HepG2 (cell line): ENCODE results near the gene TP53. TPM values are rescaled to one million over a fixed set of nuclear protein-coding genes. Genes with fewer than 3 reads are reported as not detected.

Experiments
- ATAC-seq: fragments of 200-7000 bp; cut with Tn5 transposase; 3 replicates; pipeline ENCODE4 v1.9.1; 2020; ENCODE audit warnings: mild to moderate bottlenecking, moderate library complexity
- BruUV-seq: library from RNA; stranded (reverse); fragments of 400-500 nt; replicated peaks from 2 replicates; lab custom pipeline; 2021; lab: Mats Ljungman, UMichigan
- CTCF ChIA-PET: fragments of 300-600 bp; formaldehyde crosslinking; extraction: SDS; loops from one replicate; lab custom pipeline; 2021; ENCODE audit warnings: low total read pairs, inconsistent platforms, low intra/inter-chr PET ratio; lab: Yijun Ruan, JAX
- POLR2A ChIA-PET: fragments of 350-600 bp; sonication (Branson Sonifier 250); formaldehyde crosslinking; loops from one replicate; lab custom pipeline; 2020; ENCODE audit warnings: antibody characterized with exemption, inconsistent platforms; lab: Yijun Ruan, JAX
- DNase-seq: peaks from one replicate; pipeline ENCODE4 v3.0.0-alpha.2; 2015; ENCODE audit warnings: low spot score
- FAIRE-seq: peaks from 3 replicates; lab custom pipeline; 2011; peaks lifted over from hg19 to GRCh38; lab: Jason Lieb, UNC
- H2AFZ ChIP-seq: one replicate; pipeline ENCODE4 v1.6.1; 2011; ENCODE audit warnings: low read length, inconsistent platforms
- H3K27ac ChIP-seq: fragments of 300-600 bp; 3 replicates; pipeline ENCODE4 v1.8.0; 2011; ENCODE audit warnings: mixed run types, mild to moderate bottlenecking, mixed read lengths, low read length, inconsistent platforms; ENCODE audit not compliant: insufficient read depth; ENCODE audit errors: extremely low read length
- H3K27me3 ChIP-seq, 2 experiments: fragments of 200-600 bp in 1 of 2; 2 replicates in 1 of 2; 3 replicates in 1 of 2; pipeline versions ENCODE4 v1.6.0 to v1.8.0; 2011; ENCODE audit warnings: low read length in 2 of 2, mild to moderate bottlenecking in 2 of 2, moderate library complexity in 2 of 2, inconsistent platforms in 1 of 2; ENCODE audit not compliant: insufficient read depth in 2 of 2, control insufficient read depth in 1 of 2
- H3K36me3 ChIP-seq, 2 experiments: fragments of 200-600 bp in 1 of 2; replicated peaks in 1 of 2; 2 replicates in 1 of 2; 3 replicates in 1 of 2; pipeline versions ENCODE4 v1.5.1 to v1.8.0; 2011; ENCODE audit warnings: low read length in 2 of 2, inconsistent platforms in 1 of 2; ENCODE audit not compliant: insufficient read depth in 2 of 2, control insufficient read depth in 1 of 2
- H3K4me1 ChIP-seq: 2 replicates; pipeline ENCODE4 v1.5.1; 2012; ENCODE audit warnings: low read length, inconsistent platforms; ENCODE audit not compliant: insufficient read depth
- H3K4me2 ChIP-seq: 2 replicates; pipeline ENCODE4 v1.6.0; 2011; ENCODE audit warnings: low read depth, low read length, inconsistent platforms
- H3K4me3 ChIP-seq, 3 experiments: fragments of 200-600 bp in 1 of 3; sonication (generic), shearing (Covaris generic) in 1 of 3; replicated peaks in 1 of 3; 2 replicates each; pipeline ENCODE4 v1.5.1; 2011 to 2016; ENCODE audit warnings: low read length in 3 of 3, inconsistent platforms in 2 of 3, low read depth in 2 of 3, mild to moderate bottlenecking in 2 of 3, control low read depth in 1 of 3, mixed read lengths in 1 of 3; ENCODE audit not compliant: insufficient read depth in 1 of 3
- H3K79me2 ChIP-seq: one replicate; pipeline ENCODE4 v1.6.1; 2011; ENCODE audit warnings: low read length, inconsistent platforms; ENCODE audit not compliant: insufficient read depth
- H3K9ac ChIP-seq: 2 replicates; pipeline ENCODE4 v1.6.0; 2011; ENCODE audit warnings: mild to moderate bottlenecking, low read depth, low read length, inconsistent platforms; ENCODE audit not compliant: insufficient read depth
- H3K9me3 ChIP-seq: 2 replicates; pipeline ENCODE4 v1.5.1; 2012; ENCODE audit warnings: mild to moderate bottlenecking, low read length
- H4K20me1 ChIP-seq: 2 replicates; pipeline ENCODE4 v1.6.0; 2011; ENCODE audit warnings: inconsistent platforms, mild to moderate bottlenecking, low read length, moderate library complexity; ENCODE audit not compliant: insufficient read depth
- ERF ChIP-seq: IDR thresholded peaks from 2 replicates; pipeline ENCODE4 v1.6.1; 2018; ENCODE audit warnings: missing biosample characterization, missing genetic modification reagents
- FOXO1 ChIP-seq: sonication (generic); formaldehyde crosslinking; IDR thresholded peaks from 2 replicates; pipeline ENCODE4 v1.4.0; 2020; ENCODE audit warnings: missing genetic modification reagents
- HCFC1 ChIP-seq: fragments of 150-350 bp; IDR thresholded peaks from 2 replicates; pipeline ENCODE4 v1.6.1; 2014; ENCODE audit warnings: low read depth, low read length
- ZNF619 ChIP-seq: sonication (generic); formaldehyde crosslinking; IDR thresholded peaks from 2 replicates; pipeline ENCODE4 v1.4.0; 2020; ENCODE audit warnings: mild to moderate bottlenecking, missing genetic modification reagents
- ZNF713 ChIP-seq: sonication (generic); formaldehyde crosslinking; IDR thresholded peaks from 2 replicates; pipeline ENCODE4 v1.4.0; 2020; ENCODE audit warnings: mild to moderate bottlenecking, missing genetic modification reagents
- WGBS: methylation state at CpG from one replicate; pipeline ENCODE4 v1.1.6; 2017; ENCODE audit warnings: low lambda C conversion rate; 5-methylcytosine and 5-hydroxymethylcytosine counted together
- in situ Hi-C: cut with HindIII; loops from 2 replicates; pipeline ENCODE4 v1.10.0; 2017; ENCODE audit warnings: low pct_unique_long_range_greater_than_20kb; ENCODE audit not compliant: extremely low pct_ligation_motif_present
- intact Hi-C: fragments of 100-400 bp; cut with micrococcal nuclease; formaldehyde crosslinking; loops from one replicate; pipeline ENCODE4 v1.10.0; 2022; ENCODE audit not compliant: unreplicated experiment
- polyA plus RNA-seq, 8 experiments: library from polyadenylated mRNA; depleted of rRNA in 3 of 8; stranded (reverse) in 7 of 8; unstranded in 1 of 8; fragments of >200 nt; fragmentation: Illumina TruSeq in 4 of 8; extraction: Trizol in 4 of 8; gene quantifications; 2 replicates each; pipeline versions ENCODE4 v1.2.1 to v1.2.3, GENCODE V29; 2011 to 2016; ENCODE audit warnings: low read depth in 4 of 8, missing spikeins in 1 of 8, mixed read lengths in 1 of 8; ENCODE audit not compliant: insufficient read depth in 1 of 8
- total RNA-seq, 5 experiments: library from RNA; depleted of rRNA; stranded (reverse); fragments of >200 nt; fragmentation: Illumina TruSeq; extraction: Trizol; gene quantifications; 2 replicates each; pipeline ENCODE4 v1.2.3, GENCODE V29; 2016; ENCODE audit warnings: low read depth in 1 of 5
- TF ChIP-seq, protein P1 (sequence below): sonication (generic); formaldehyde crosslinking; IDR thresholded peaks from 2 replicates; pipeline ENCODE4 v1.4.0; 2020; ENCODE audit warnings: mild to moderate bottlenecking, missing genetic modification reagents

Gene TP53
- total and polyA plus RNA-seq, 2 of the 13 experiments (the other 11 are each of a cell fraction or from before 2014, with no cell fraction given), result 17.1 to 29.9 TPM

DNA sequence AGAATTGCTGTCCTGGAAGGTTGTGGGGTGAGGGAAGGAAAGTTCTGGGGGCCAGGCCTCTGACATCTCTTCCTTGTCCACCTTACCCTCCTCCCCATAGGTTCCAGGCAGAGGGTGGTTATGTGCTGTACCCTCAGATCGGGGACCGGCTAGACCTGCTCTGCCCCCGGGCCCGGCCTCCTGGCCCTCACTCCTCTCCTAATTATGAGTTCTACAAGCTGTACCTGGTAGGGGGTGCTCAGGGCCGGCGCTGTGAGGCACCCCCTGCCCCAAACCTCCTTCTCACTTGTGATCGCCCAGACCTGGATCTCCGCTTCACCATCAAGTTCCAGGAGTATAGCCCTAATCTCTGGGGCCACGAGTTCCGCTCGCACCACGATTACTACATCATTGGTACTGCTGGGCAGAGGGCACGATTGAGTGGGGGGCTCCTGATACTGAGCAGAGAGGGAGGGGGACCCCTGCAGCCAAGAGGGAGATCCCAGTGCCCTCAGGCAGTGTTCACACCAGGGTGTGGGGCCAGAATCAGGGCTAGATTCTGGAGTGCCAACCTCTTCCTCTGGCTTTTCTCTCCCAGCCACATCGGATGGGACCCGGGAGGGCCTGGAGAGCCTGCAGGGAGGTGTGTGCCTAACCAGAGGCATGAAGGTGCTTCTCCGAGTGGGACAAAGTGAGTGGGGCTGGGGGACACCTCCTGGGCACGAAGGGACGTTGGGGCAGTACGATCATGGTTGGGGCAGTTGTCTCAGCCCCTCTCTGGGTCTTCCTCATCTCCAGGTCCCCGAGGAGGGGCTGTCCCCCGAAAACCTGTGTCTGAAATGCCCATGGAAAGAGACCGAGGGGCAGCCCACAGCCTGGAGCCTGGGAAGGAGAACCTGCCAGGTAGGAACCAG lies 20.8 kb upstream of the TP53 start:
- ChIA-PET POLR2A (no interaction called here), CTCF (no interaction called here)
- 48% methylated on average over 9 of the region's 22 CpGs for WGBS
- Histone ChIP-seq H3K27ac (no peak overlapping the region), H3K4me2 (no peak overlapping the region), H3K9ac (no peak overlapping the region), H4K20me1 (no peaks in the 10 kb centered on the region), H2AFZ (no peak overlapping the region), H3K4me1 (peaks cover 16% of the 10 kb centered on the region; the same call in 1 of the 2 replicates), H3K9me3 (no peaks in the 10 kb centered on the region), H3K4me3 (no peak overlapping the region), H3K79me2 (no peaks in the 10 kb centered on the region), H3K36me3 (no peaks in the 10 kb centered on the region), H3K27me3 (peaks cover 8 to 64% of the 10 kb centered on the region in 2 experiments)
- ATAC-seq, result no peak
- intact Hi-C loops, result no loop called here
- DNase-seq, result no peak
- in situ Hi-C loops, result no loop called here
- TF ChIP-seq FOXO1 (CRISPR knock-in tag), result no peak
- TF ChIP-seq ZNF619, result no peak
- TF ChIP-seq, protein P1, sequence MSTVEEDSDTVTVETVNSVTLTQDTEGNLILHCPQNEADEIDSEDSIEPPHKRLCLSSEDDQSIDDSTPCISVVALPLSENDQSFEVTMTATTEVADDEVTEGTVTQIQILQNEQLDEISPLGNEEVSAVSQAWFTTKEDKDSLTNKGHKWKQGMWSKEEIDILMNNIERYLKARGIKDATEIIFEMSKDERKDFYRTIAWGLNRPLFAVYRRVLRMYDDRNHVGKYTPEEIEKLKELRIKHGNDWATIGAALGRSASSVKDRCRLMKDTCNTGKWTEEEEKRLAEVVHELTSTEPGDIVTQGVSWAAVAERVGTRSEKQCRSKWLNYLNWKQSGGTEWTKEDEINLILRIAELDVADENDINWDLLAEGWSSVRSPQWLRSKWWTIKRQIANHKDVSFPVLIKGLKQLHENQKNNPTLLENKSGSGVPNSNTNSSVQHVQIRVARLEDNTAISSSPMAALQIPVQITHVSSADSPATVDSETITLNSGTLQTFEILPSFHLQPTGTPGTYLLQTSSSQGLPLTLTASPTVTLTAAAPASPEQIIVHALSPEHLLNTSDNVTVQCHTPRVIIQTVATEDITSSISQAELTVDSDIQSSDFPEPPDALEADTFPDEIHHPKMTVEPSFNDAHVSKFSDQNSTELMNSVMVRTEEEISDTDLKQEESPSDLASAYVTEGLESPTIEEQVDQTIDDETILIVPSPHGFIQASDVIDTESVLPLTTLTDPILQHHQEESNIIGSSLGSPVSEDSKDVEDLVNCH (CRISPR knock-in tag), result no peak
- TF ChIP-seq ZNF713 (CRISPR knock-in tag), result no peak
- TF ChIP-seq ERF (CRISPR knock-in tag), result no peak
- TF ChIP-seq HCFC1, result no peak
- no TSS peak for BruUV-seq
- no peak for FAIRE-seq
